ENCODE data around the gene PPP2R5B.
"Not testable (repeated sequence)": the region's sequence is repeated elsewhere in the genome, so short reads cannot be mapped to it uniquely, and the experiment has no call there.

Gene PPP2R5B

GRCh38 chr11:64933213-64933934 lies 8.9 kb downstream of the PPP2R5B start:
- DNase-seq: no peak

GRCh38 chr11:64933935-64934681 lies 9.6 kb downstream of the PPP2R5B start:
- no peak for DNase-seq

GRCh38 chr11:64934682-64935358 lies 10.3 kb downstream of the PPP2R5B start:
- DNase-seq: no peak

- no peak for DNase-seq
Measured at GRCh38 chr11:64935359-64936081, 11.0 kb downstream of the PPP2R5B start, which contains the start of gene GPHA2. GPHA2 (minus strand) TSS chr11:64935893; CDS start chr11:64935460, 433 bp downstream.

- no peak for DNase-seq
Measured at GRCh38 chr11:64936539-64936938, 12.1 kb downstream of the PPP2R5B start.

GRCh38 chr11:64947208-64947814 lies 22.8 kb downstream of the PPP2R5B start:
- DNase-seq: no peak

DNA sequence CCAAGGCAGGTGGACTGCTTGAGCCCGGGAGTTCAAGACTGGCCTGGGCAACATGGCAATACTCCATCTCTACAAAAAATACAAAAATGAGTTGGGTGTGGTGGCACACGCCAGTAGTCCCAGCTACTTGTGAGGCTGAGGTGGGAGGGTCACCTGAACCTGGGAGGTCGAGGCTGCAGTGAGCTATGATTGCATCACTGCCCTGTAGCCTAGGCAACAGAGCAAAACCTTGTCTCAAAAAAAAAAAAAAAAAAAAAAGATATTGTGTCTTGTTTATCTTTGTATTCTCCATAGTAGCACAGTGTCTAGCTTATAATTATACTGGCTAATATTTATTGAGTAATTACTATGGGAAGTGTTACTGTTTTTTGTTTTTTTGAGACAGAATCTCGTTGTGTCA lies 27.0 kb downstream of the PPP2R5B start:
- no peak for DNase-seq

DNA sequence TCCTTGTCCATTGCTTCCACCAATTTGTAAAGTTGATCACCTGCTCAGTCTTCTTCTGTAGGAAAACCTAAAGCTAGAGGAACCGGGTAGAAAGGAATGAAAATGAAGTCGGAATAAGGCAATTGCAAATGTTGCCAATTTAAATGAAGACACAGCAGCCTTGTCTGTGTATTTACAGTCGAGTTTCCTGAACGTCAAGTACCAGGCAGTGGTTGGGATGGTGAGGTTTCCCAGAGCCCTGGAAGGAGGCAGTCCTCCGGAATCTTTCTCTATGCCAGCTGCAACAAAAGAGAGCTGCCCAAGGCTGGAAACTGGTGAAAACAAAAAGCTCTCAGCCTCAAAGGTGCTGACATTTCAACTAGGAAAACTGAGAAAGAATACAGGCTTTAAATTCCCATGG lies 29.7 kb downstream of the PPP2R5B start:
- no peak for DNase-seq

DNA sequence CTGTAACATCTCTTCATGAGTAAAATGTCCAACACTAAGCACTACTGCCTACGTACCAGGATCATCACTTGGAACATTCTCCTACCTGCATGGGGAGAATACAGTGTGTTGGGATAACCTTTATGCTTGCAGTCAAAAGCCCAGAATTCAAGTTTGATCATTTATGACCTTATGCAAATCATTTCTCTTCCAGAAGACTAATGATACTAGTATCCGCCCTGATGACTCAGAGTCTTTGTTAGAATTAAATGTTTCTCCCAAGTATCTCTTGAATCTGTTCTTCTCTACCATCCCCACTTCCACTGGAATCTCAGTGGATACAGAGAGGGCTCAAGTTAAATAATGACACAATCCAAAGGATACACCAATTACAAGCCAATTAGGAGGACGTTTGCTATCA lies 35.0 kb downstream of the PPP2R5B start:
- no peak for DNase-seq

DNA sequence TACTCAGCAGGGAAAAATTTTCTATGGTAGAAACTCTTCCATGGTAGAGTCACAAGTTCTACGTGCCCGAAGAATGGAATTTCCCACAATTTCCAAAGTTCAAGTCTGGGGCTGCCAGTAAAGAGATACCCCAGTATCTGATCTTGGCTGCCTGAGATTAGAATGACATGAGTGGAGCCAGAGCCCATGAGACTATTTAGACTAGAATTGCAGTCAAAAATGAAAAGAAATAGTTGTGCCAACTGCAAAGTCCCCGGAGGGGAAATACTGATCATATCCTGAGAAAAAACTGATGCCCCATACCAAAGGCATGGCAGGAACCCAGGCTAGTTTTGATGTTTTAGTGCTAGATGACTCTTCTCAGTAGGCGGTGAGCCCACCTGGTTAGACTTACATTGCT lies 36.2 kb downstream of the PPP2R5B start:
- DNase-seq: no peak

- no peak for DNase-seq
Measured at GRCh38 chr11:64963072-64963631, 38.7 kb downstream of the PPP2R5B start.

DNA sequence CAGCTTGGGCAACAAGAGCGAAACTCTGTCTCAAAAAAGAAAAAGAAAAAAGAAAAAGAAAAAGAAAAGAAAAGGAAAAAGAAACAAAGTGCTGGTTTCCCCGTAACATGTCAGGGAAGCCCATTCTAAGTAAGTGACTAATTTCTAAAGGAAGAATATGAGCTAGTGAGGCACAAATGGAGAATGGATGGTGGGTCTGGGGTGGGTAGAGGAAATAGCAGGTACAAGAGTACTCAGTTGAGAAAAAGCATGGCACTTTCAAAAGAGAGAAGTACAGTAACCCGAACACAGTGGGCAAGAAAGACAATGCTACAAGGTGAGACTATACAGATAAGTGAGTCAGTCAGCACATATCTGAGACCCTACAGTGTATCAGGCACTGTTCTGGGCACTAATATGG lies 42.9 kb downstream of the PPP2R5B start:
- no peak for DNase-seq

- DNase-seq: no peak
Measured at GRCh38 chr11:64969209-64969608, 44.7 kb downstream of the PPP2R5B start.

- no peak for DNase-seq
Measured at GRCh38 chr11:64970731-64971151, 46.3 kb downstream of the PPP2R5B start.

GRCh38 chr11:64971421-64972233 lies 47.1 kb downstream of the PPP2R5B start, which contains the start of gene MAJIN:
MAJIN (minus strand) TSS chr11:64972108; CDS start chr11:64959405, 12,703 bp downstream.
- DNase-seq: no peak

- DNase-seq: no peak
Measured at GRCh38 chr11:64974124-64974523, 49.6 kb downstream of the PPP2R5B start.

- peak; percentile 5 for DNase-seq
Measured at GRCh38 chr11:64976651-64977050, 52.2 kb downstream of the PPP2R5B start.

GRCh38 chr11:64983339-64983738 lies 58.9 kb downstream of the PPP2R5B start:
- not testable (repeated sequence) for DNase-seq
